Activated CD8-positive, alpha-beta T cell treated with anti-CD3 and anti-CD28 coated beads, Interleukin-2, amount 10 ng/mL, durations not matched to agents 7 days and 5 days (primary cell): ENCODE data around the gene USP7. TPM values are rescaled to one million over a fixed set of nuclear protein-coding genes. Genes with fewer than 3 reads are reported as not detected.
"Not testable (repeated sequence)": the region's sequence is repeated elsewhere in the genome, so short reads cannot be mapped to it uniquely, and the experiment has no call there.

Experiments
- ATAC-seq: fragments of 150-1000 bp; cut with Tn5 transposase; one replicate; pipeline ENCODE4 v1.10.0; 2021; ENCODE audit warnings: moderate library complexity
- CTCF ChIA-PET: fragments of 350-600 bp; sonication (Branson Sonifier 250); formaldehyde crosslinking; loops from one replicate; lab custom pipeline; 2021; ENCODE audit warnings: antibody characterized with exemption; lab: Charles Lee
- POLR2A ChIA-PET: fragments of 350-600 bp; sonication (Branson Sonifier 250); formaldehyde crosslinking; loops from one replicate; lab custom pipeline; 2021; ENCODE audit warnings: antibody characterized with exemption; lab: Charles Lee
- DNase-seq: peaks from one replicate; pipeline ENCODE4 v3.0.0-alpha.2; 2020
- H3K27ac Mint-ChIP-seq: one replicate; pipeline ENCODE4 v1.8.0; 2021; ENCODE audit warnings: mild to moderate bottlenecking, mixed read lengths
- H3K27me3 Mint-ChIP-seq: one replicate; pipeline ENCODE4 v1.8.0; 2021; ENCODE audit warnings: low read depth, mixed read lengths
- H3K36me3 Mint-ChIP-seq: one replicate; pipeline ENCODE4 v1.8.0; 2021; ENCODE audit warnings: low read depth, mixed read lengths
- H3K4me1 Mint-ChIP-seq: one replicate; pipeline ENCODE4 v1.8.0; 2021; ENCODE audit warnings: low read depth, mixed read lengths
- H3K4me3 Mint-ChIP-seq: one replicate; pipeline ENCODE4 v1.8.0; 2021; ENCODE audit warnings: mild to moderate bottlenecking, mixed read lengths
- H3K9me3 Mint-ChIP-seq: one replicate; pipeline ENCODE4 v1.8.0; 2022; ENCODE audit warnings: mixed read lengths; ENCODE audit not compliant: insufficient read depth
- total RNA-seq, 2 experiments: library from RNA; stranded (reverse); gene quantifications; one replicate each; pipeline ENCODE4 v1.2.3, GENCODE V29; 2021

Gene USP7
- total RNA-seq, 2 experiments from 2014 or later: 134 to 144 TPM

- ChIA-PET POLR2A (interaction anchor here (0.6 to 1.0 kb wide), 2 partner anchors 10 to 21 kb away, joined by 3 to 4 read pairs; partner anchors contain the start of gene CARHSP1), CTCF (interaction anchor here (1.3 kb wide), 1 partner anchor 88 kb away, joined by 3 read pairs; no protein-coding TSS in a partner anchor)
- H3K27me3 Mint-ChIP-seq: no peaks in the 10 kb centered on the region
- peaks cover 59% of the 10 kb centered on the region for H3K36me3 Mint-ChIP-seq
- H3K27ac Mint-ChIP-seq: no peak overlapping the region
- DNase-seq (no peak), ATAC-seq (no peak)
- H3K9me3 Mint-ChIP-seq: no peaks in the 10 kb centered on the region
- no peak overlapping the region for H3K4me3 Mint-ChIP-seq
- peaks cover 27% of the 10 kb centered on the region for H3K4me1 Mint-ChIP-seq
These were observed 115.3 kb downstream of the USP7 start for GRCh38 chr16:8848231-8848938.

- Mint-ChIP-seq H3K27me3 (no peaks in the 10 kb centered on the region), H3K27ac (no peak overlapping the region), H3K36me3 (peaks cover 53% of the 10 kb centered on the region), H3K9me3 (no peaks in the 10 kb centered on the region), H3K4me3 (no peak overlapping the region), H3K4me1 (peaks cover 19% of the 10 kb centered on the region)
- ChIA-PET CTCF (no interaction called here), POLR2A (no interaction called here)
- ATAC-seq (no peak), DNase-seq (no peak)
These were observed 116.1 kb downstream of the USP7 start for GRCh38 chr16:8847623-8848022.

GRCh38 chr16:8847145-8847544, 116.6 kb downstream of the USP7 start:
- ChIA-PET CTCF (no interaction called here), POLR2A (no interaction called here)
- no peaks in the 10 kb centered on the region for H3K27me3 Mint-ChIP-seq
- no peak overlapping the region for H3K4me3 Mint-ChIP-seq
- peaks cover 48% of the 10 kb centered on the region for H3K36me3 Mint-ChIP-seq
- H3K4me1 Mint-ChIP-seq: peaks cover 17% of the 10 kb centered on the region
- H3K27ac Mint-ChIP-seq: no peak overlapping the region
- H3K9me3 Mint-ChIP-seq: no peaks in the 10 kb centered on the region
- ATAC-seq: no peak
- no peak for DNase-seq

GRCh38 chr16:8846401-8846932, 117.2 kb downstream of the USP7 start:
- ChIA-PET CTCF (no interaction called here), POLR2A (no interaction called here)
- H3K4me3 Mint-ChIP-seq: no peak overlapping the region
- H3K27me3 Mint-ChIP-seq: no peaks in the 10 kb centered on the region
- peaks cover 43% of the 10 kb centered on the region for H3K36me3 Mint-ChIP-seq
- ATAC-seq: no peak
- H3K27ac Mint-ChIP-seq: no peak overlapping the region
- no peak for DNase-seq
- H3K4me1 Mint-ChIP-seq: peaks cover 14% of the 10 kb centered on the region
- H3K9me3 Mint-ChIP-seq: no peaks in the 10 kb centered on the region

GRCh38 chr16:8845699-8846298, 117.9 kb downstream of the USP7 start:
- CTCF ChIA-PET: no interaction called here
- peaks cover 40% of the 10 kb centered on the region for H3K36me3 Mint-ChIP-seq
- H3K9me3 Mint-ChIP-seq: no peaks in the 10 kb centered on the region
- DNase-seq (no peak), ATAC-seq (no peak)
- no peaks in the 10 kb centered on the region for H3K27me3 Mint-ChIP-seq
- POLR2A ChIA-PET: no interaction called here
- H3K4me3 Mint-ChIP-seq: no peak overlapping the region
- H3K4me1 Mint-ChIP-seq: peaks cover 9% of the 10 kb centered on the region
- peak overlapping the region; percentile 11 for H3K27ac Mint-ChIP-seq

GRCh38 chr16:8843296-8843695, 120.4 kb downstream of the USP7 start:
- H3K36me3 Mint-ChIP-seq: peaks cover 20% of the 10 kb centered on the region
- POLR2A ChIA-PET, CTCF ChIA-PET, H3K4me3 Mint-ChIP-seq, DNase-seq, ATAC-seq, H3K4me1 Mint-ChIP-seq, H3K27ac Mint-ChIP-seq, H3K27me3 Mint-ChIP-seq, H3K9me3 Mint-ChIP-seq: not testable (repeated sequence)

Other genes with a start within 250 kb of the USP7 start
- gene TMEM186, start 166.3 kb downstream of the USP7 start, total RNA-seq: 10 to 100 TPM; 11.0 to 11.1 TPM
- gene PMM2, start 166.1 kb downstream of the USP7 start, total RNA-seq: 10 to 100 TPM; 36.9 to 37.6 TPM
- gene CARHSP1, start 94.9 kb downstream of the USP7 start, total RNA-seq: 100 to 1,000 TPM; 209 to 217 TPM
- not detected for gene LITAFD, start 81.6 kb downstream of the USP7 start, total RNA-seq
- gene HAPSTR1, start 127.7 kb upstream of the USP7 start, total RNA-seq: 10 to 100 TPM; 55.8 to 60.4 TPM